ENCODE data around the gene KRTAP3-1.

DNA sequence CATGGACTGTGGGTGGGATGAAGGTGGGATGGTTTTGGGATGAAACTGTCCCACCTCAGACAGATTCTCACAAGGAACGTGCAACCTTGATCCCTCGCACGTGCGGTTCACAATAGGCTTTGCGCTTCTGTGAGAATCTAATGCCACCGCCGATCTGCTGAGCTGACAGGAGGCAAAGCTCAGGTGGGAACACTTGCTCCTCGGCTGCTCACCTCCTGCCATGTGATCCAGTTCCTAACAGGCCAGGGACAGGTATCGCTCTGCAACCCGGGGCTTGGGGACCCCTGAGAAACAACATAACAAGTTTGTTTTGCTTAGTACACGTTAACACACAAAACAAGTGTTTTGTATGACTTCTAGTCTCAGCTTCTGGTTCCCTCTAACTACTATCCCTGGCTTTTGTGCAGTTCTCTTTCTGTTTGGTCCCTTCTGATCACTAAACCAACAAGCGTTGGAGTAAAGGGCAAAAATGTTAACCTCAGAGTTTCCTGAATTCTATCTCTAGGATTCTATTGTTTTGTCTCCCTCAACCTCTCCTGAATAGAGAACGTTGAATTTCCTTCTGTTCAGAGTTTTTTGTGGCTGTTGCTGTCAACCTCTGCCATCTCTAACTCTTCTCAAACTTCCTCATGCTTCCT is 7.8 kb upstream of the KRTAP3-1 start:
- TF ChIP-seq, protein P1, sequence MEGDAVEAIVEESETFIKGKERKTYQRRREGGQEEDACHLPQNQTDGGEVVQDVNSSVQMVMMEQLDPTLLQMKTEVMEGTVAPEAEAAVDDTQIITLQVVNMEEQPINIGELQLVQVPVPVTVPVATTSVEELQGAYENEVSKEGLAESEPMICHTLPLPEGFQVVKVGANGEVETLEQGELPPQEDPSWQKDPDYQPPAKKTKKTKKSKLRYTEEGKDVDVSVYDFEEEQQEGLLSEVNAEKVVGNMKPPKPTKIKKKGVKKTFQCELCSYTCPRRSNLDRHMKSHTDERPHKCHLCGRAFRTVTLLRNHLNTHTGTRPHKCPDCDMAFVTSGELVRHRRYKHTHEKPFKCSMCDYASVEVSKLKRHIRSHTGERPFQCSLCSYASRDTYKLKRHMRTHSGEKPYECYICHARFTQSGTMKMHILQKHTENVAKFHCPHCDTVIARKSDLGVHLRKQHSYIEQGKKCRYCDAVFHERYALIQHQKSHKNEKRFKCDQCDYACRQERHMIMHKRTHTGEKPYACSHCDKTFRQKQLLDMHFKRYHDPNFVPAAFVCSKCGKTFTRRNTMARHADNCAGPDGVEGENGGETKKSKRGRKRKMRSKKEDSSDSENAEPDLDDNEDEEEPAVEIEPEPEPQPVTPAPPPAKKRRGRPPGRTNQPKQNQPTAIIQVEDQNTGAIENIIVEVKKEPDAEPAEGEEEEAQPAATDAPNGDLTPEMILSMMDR (conservative IDR thresholded peaks at IDR 0.05), result no peak
- TF ChIP-seq ZFX (IDR thresholded peaks at IDR 0.05), result no peak

Data from C4-2B (cell line).